ENCODE results near the gene HMGXB4.

DNA sequence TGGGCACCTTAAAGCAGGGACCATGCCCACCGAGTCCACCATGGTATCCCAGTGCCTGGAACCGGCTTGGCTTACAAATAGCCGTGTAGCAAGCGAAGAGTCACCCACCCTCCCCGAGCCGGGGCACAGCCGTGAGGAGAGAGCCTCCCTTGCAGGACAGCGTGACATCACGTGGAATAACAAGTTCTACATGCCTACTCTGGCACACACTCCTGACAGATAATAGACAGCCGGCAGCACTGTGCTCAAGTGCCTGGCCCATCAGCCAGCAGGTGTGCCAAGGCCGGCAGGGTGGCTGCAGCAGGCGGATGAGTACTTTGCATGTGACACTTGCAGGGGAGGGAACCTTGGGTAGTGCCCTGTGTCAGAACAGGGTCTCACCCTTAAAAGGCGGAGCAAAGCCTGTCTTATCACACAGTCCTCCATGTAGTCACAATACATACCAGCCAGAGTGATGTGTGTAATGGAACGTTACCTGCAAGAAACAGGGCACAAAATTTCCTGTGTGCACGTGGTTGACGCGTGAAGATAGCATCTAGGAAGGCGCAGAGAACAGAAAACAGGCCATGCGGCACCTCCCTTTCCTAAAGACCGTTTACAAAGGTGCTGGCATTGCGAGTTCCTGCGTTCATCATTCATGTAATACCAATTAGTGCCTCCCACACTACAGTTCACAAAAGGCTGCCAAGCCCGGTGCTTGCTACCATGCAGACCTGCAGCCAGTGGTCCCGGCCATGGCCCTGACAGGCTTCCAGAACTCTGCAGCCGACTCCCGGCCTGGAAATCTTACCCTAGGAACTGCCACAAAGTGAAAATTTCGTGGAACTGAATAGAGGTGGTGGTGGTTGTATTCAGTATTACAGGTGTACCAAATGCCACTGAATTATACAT is 58.8 kb downstream of the HMGXB4 start:
- TF ChIP-seq ZNF274 (IDR thresholded peaks at IDR 0.05; ENCODE audit: borderline replicate concordance, extremely low read depth, low read length): no peak
- TF ChIP-seq POLR2A (IDR thresholded peaks at IDR 0.05; ENCODE audit: control extremely low read depth in 1 of 2, low read depth in 2 of 2, low read length in 2 of 2): no peak
- TF ChIP-seq, protein P1, sequence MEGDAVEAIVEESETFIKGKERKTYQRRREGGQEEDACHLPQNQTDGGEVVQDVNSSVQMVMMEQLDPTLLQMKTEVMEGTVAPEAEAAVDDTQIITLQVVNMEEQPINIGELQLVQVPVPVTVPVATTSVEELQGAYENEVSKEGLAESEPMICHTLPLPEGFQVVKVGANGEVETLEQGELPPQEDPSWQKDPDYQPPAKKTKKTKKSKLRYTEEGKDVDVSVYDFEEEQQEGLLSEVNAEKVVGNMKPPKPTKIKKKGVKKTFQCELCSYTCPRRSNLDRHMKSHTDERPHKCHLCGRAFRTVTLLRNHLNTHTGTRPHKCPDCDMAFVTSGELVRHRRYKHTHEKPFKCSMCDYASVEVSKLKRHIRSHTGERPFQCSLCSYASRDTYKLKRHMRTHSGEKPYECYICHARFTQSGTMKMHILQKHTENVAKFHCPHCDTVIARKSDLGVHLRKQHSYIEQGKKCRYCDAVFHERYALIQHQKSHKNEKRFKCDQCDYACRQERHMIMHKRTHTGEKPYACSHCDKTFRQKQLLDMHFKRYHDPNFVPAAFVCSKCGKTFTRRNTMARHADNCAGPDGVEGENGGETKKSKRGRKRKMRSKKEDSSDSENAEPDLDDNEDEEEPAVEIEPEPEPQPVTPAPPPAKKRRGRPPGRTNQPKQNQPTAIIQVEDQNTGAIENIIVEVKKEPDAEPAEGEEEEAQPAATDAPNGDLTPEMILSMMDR (IDR thresholded peaks at IDR 0.05; ENCODE audit: control extremely low read depth in 1 of 3, insufficient read depth in 1 of 3, low read depth in 1 of 3, low read length in 3 of 3): no peak
- TF ChIP-seq, protein P2, sequence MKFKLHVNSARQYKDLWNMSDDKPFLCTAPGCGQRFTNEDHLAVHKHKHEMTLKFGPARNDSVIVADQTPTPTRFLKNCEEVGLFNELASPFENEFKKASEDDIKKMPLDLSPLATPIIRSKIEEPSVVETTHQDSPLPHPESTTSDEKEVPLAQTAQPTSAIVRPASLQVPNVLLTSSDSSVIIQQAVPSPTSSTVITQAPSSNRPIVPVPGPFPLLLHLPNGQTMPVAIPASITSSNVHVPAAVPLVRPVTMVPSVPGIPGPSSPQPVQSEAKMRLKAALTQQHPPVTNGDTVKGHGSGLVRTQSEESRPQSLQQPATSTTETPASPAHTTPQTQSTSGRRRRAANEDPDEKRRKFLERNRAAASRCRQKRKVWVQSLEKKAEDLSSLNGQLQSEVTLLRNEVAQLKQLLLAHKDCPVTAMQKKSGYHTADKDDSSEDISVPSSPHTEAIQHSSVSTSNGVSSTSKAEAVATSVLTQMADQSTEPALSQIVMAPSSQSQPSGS (IDR thresholded peaks at IDR 0.05; ENCODE audit: low read length): no peak
- TF ChIP-seq TAF1 (IDR thresholded peaks at IDR 0.05; ENCODE audit: low read depth, low read length): no peak
- TF ChIP-seq RAD21 (IDR thresholded peaks at IDR 0.05 in 1 of 2, conservative IDR thresholded peaks at IDR 0.05 in 1 of 2; ENCODE audit: low read depth in 2 of 2, low read length in 2 of 2): no peak
- TF ChIP-seq SIX5 (IDR thresholded peaks at IDR 0.05; ENCODE audit: low read depth, low read length): no peak
- no peak for TF ChIP-seq KDM1A (IDR thresholded peaks at IDR 0.05; ENCODE audit: borderline replicate concordance, low read length)
- TF ChIP-seq CHD1 (IDR thresholded peaks at IDR 0.05; ENCODE audit: low read depth, low read length): no peak
- TF ChIP-seq, protein P3, sequence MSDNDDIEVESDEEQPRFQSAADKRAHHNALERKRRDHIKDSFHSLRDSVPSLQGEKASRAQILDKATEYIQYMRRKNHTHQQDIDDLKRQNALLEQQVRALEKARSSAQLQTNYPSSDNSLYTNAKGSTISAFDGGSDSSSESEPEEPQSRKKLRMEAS (IDR thresholded peaks at IDR 0.05): no peak
- no peak for TF ChIP-seq CEBPB (IDR thresholded peaks at IDR 0.05; ENCODE audit: low read depth, low read length)

Data from H1 (cell line).